Stimulated activated CD8-positive, alpha-beta memory T cell treated with anti-CD3 and anti-CD28 coated beads, Interleukin-15, amount 100 ng/mL, for 24 hours (primary cell): Measurements from ENCODE around the gene CACHD1.

Experiments
- DNase-seq: peaks from one replicate; pipeline ENCODE4 v3.0.0-alpha.2; 2020; ENCODE audit warnings: low read depth

The CACHD1 gene

DNA sequence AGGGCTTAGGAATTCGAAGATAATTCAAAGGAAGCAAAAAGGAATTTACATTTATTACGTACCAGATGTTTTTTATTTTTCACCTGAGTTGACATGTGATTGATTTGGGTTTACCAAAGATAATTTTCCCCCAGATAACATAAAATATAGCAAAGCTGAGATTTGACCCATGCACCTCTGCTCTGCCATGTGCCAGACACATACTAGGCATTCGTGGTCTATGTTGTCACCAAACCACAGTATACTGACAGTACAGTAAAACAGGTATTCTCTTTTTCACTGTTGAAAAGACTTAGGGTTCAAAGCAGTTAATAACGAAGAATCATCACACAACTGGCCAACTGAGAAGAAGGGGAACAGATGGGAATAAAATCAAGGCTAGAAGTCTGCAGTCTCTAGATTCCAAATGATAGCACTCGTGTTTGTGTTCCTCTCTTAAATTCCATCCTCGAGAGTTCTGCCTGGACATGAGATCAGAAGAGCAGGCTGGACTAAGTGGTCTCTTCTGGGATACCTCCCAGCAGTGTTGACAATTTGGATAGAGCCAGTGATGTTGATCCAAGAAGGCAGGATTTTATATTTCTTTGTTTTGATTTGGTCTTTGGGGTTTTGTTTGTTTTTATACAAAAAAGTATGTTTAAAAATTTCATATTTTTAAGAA lies 189.7 kb downstream of the CACHD1 start:
- no peak for DNase-seq

DNA sequence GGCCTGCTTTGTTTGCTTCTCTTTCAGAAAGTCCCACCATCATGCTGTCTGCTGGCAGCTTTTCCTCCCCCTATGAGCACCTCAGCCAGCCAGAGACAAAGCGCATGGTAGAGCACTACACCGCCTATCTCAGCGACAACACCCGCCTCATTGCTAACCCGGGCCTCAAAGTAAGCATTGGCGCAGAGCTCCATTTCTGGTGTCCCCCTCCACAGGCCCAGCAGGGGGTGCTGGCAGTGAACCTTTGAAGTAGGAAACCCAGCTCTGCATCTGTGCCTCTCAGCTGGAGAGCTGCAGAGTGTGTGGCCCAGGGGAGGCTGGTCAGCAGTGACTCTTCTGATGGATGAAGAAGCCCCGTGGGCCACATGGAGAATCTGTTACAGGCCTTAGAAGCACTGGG lies 193.7 kb downstream of the CACHD1 start:
- DNase-seq = no peak

- DNase-seq = no peak
Observed at GRCh38 chr1:64664299-64664698, 194.4 kb downstream of the CACHD1 start.

- DNase-seq = no peak
Observed at GRCh38 chr1:64669098-64669675, 199.3 kb downstream of the CACHD1 start.

DNA sequence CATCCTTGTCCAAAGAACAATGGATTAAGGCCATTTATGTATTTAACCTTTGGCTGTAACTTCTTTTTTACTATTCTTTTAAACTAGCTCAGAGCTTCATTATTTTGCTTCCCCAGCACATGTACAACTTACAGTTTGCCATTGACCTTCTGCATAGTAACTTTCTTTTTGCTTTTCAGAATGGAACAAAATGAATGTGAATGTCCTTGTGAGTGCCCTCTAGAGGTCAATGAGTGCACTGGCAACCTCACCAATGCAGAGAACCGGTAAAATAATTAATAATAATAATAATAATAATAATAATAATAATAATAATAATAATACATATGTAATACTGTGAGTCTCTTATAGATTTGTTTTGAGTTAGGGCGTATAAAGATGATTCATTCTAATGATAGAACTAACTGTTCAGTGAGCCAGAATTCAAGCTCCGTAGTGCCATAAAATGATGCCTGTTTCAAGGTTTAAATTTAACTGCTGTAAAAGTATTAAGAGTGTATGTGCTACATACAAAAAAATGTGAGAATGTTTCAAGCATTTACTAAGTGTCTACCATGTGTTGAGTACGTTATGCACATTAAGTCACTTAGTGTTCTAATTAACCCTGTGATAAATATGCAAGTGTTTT lies 205.9 kb downstream of the CACHD1 start:
- DNase-seq = no peak

DNA sequence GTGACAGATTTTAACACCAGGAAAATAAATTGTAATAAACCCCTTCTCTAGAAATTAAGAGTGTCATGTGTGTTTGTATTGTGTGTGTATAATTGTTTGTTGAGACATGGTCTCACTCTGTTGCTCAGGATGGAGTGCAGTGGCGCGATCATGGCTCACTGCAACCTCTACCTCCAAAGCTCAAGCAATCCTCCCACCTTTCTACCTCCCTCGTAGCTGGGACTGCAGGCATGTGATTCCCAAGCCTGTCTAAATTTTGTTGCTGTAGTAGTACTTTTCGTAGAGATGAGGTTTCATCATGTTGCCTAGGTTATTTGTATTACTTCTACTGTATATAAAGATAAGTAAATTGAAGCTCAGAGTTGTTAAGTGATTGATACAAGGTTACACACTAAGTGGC lies 206.5 kb downstream of the CACHD1 start:
- DNase-seq = no peak

GRCh38 chr1:64677532-64677931 lies 207.6 kb downstream of the CACHD1 start:
- DNase-seq = no peak

DNA sequence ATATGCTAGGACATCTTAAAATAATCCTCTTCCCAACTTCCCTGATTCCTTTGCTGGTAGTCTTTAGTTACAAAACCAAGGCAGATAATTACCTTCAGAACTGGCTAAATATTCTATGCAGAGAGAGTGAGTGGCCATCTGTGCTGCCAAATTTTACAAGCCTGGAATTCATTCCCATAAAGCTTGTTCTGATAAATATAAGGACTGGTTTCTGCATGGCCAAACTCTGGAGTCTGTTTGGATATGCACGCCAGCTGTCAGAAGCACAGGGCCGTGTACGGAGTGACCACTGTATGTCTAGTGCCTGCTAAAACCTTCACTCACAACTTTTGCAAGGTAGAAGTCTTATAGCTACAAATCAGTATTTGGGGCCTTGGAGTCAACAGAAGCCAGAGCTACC lies 208.4 kb downstream of the CACHD1 start:
- DNase-seq = no peak

DNA sequence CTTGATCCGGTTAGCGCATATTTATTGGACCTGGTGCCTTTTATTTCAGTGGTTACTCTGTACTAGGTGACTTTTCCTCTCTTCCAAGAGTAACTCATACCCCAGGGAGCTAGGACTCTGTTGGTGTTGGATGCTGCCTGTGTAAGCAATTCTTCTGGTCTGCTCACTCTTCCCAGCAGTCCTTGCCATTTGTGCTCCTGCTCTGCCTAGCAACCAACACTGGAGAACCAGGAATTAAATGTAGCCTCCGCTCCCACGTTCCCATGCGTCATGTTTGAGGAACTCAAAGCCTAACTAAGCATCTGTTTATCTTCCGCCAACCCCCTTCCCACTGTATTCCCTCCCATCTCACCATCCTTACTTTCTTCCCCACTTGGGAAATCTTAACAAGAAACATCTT lies 209.2 kb downstream of the CACHD1 start:
- no peak for DNase-seq

GRCh38 chr1:64680599-64680998 lies 210.7 kb downstream of the CACHD1 start:
- DNase-seq = no peak

DNA sequence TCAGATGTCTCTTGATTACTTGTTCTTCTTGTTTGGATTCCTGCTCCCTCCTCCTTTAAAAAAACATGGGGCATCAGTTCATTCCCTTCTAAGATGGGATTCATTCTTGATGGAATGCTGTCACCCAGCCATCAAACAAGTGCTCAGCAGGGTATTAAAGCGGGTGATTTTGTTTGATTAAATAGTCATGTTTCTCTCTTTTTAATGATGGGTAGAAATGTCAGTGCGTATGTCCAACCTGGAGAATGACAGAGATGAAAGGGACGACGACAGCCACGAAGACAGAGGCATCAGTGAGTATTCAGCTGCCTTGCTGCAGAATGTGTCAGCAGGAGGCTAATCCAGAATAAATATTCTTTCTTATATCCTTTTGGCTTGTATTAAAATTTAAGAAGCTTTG lies 211.1 kb downstream of the CACHD1 start:
- DNase-seq = no peak

GRCh38 chr1:64683419-64683818 lies 213.5 kb downstream of the CACHD1 start:
- DNase-seq = no peak

GRCh38 chr1:64685217-64685616 lies 215.3 kb downstream of the CACHD1 start:
- DNase-seq = no peak

- DNase-seq = no peak
Observed at GRCh38 chr1:64685765-64686341, 215.9 kb downstream of the CACHD1 start.

- no peak for DNase-seq
Observed at GRCh38 chr1:64686828-64687724, 217.1 kb downstream of the CACHD1 start.

- no peak for DNase-seq
Observed at GRCh38 chr1:64687725-64688327, 217.9 kb downstream of the CACHD1 start.

- no peak for DNase-seq
Observed at GRCh38 chr1:64691626-64692025, 221.7 kb downstream of the CACHD1 start.

- no peak for DNase-seq
Observed at GRCh38 chr1:64692911-64693310, 223.0 kb downstream of the CACHD1 start.

GRCh38 chr1:64693406-64693805 lies 223.5 kb downstream of the CACHD1 start:
- DNase-seq = no peak

GRCh38 chr1:64696879-64697278 lies 226.9 kb downstream of the CACHD1 start:
- DNase-seq = no peak

DNA sequence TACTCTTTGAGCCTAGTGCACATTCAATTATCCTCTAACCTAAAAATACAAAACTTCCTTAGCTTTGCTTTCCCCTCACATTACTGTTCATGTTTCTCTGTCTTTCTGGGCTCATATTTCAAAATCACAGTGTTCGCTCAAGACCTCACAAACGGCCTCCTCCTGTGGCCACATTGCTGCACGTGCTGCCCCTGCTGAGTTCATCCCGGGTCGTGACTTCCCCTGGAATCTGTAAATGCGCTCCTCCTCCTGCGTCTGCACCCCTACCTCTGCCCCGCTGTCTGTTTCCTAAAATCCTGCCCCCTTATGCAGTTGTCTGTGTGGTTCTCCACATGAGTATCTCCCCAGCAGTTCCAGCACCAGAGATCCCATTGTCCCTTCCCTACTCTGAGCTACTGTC lies 229.4 kb downstream of the CACHD1 start:
- DNase-seq = no peak

GRCh38 chr1:64701071-64701470 lies 231.1 kb downstream of the CACHD1 start:
- no peak for DNase-seq
